ENCODE data around the gene CRK.

CRK gene

GRCh38 chr17:1474402-1475189, 18.6 kb upstream of the CRK start:
- no peaks in the 10 kb centered on the region for H3K36me3 ChIP-seq (ENCODE audit: control insufficient read depth, insufficient read depth, low read length)
- no peaks in the 10 kb centered on the region for H3K9me3 ChIP-seq (ENCODE audit: control insufficient read depth, low read length)
- no peaks in the 10 kb centered on the region for H3K79me2 ChIP-seq
- no peak overlapping the region for H2AFZ ChIP-seq
- H3K27me3 ChIP-seq (ENCODE audit: control insufficient read depth, insufficient read depth, low read length) = no peaks in the 10 kb centered on the region
- no peak for TF ChIP-seq CTCF (IDR thresholded peaks at IDR 0.05)
- no peak overlapping the region for H3K27ac ChIP-seq
- H3K9ac ChIP-seq = no peak overlapping the region
- no peaks in the 10 kb centered on the region for H3K4me1 ChIP-seq
- no peak overlapping the region for H3K4me3 ChIP-seq (ENCODE audit: low read depth, low read length)
- no peak overlapping the region for H3K4me2 ChIP-seq (ENCODE audit: low read length)

- Histone ChIP-seq H3K9ac (no peak overlapping the region), H3K36me3 (ENCODE audit: control insufficient read depth, insufficient read depth, low read length) (no peaks in the 10 kb centered on the region), H2AFZ (no peak overlapping the region), H3K79me2 (no peaks in the 10 kb centered on the region), H3K27me3 (ENCODE audit: control insufficient read depth, insufficient read depth, low read length) (no peaks in the 10 kb centered on the region), H3K27ac (no peak overlapping the region), H3K4me3 (ENCODE audit: low read depth, low read length) (no peak overlapping the region), H3K9me3 (ENCODE audit: control insufficient read depth, low read length) (no peaks in the 10 kb centered on the region), H3K4me1 (no peaks in the 10 kb centered on the region), H3K4me2 (ENCODE audit: low read length) (no peak overlapping the region)
- TF ChIP-seq CTCF (IDR thresholded peaks at IDR 0.05) = no peak
Measured at GRCh38 chr17:1473841-1474240, 17.8 kb upstream of the CRK start.

GRCh38 chr17:1473170-1473569, 17.1 kb upstream of the CRK start:
- no peak overlapping the region for H3K27ac ChIP-seq
- no peaks in the 10 kb centered on the region for H3K4me1 ChIP-seq
- no peak overlapping the region for H2AFZ ChIP-seq
- no peak for TF ChIP-seq CTCF (IDR thresholded peaks at IDR 0.05)
- H3K9me3 ChIP-seq (ENCODE audit: control insufficient read depth, low read length) = no peaks in the 10 kb centered on the region
- H3K27me3 ChIP-seq (ENCODE audit: control insufficient read depth, insufficient read depth, low read length) = no peaks in the 10 kb centered on the region
- H3K4me3 ChIP-seq (ENCODE audit: low read depth, low read length) = no peak overlapping the region
- H3K4me2 ChIP-seq (ENCODE audit: low read length) = no peak overlapping the region
- H3K36me3 ChIP-seq (ENCODE audit: control insufficient read depth, insufficient read depth, low read length) = no peaks in the 10 kb centered on the region
- H3K79me2 ChIP-seq = no peaks in the 10 kb centered on the region
- no peak overlapping the region for H3K9ac ChIP-seq

- Histone ChIP-seq H3K4me3 (ENCODE audit: low read depth, low read length) (no peak overlapping the region), H2AFZ (no peak overlapping the region), H3K36me3 (ENCODE audit: control insufficient read depth, insufficient read depth, low read length) (no peaks in the 10 kb centered on the region), H3K9me3 (ENCODE audit: control insufficient read depth, low read length) (no peaks in the 10 kb centered on the region), H3K9ac (no peak overlapping the region), H3K4me2 (ENCODE audit: low read length) (no peak overlapping the region), H3K4me1 (no peaks in the 10 kb centered on the region), H3K79me2 (no peaks in the 10 kb centered on the region), H3K27me3 (ENCODE audit: control insufficient read depth, insufficient read depth, low read length) (no peaks in the 10 kb centered on the region), H3K27ac (no peak overlapping the region)
- TF ChIP-seq CTCF (IDR thresholded peaks at IDR 0.05) = no peak
Measured at GRCh38 chr17:1471911-1472821, 16.1 kb upstream of the CRK start.
